Sigmoid colon (tissue), 4 donors: ENCODE data around the gene RABGAP1L.

ENCODE experiments used
- CTCF ChIP-seq, 4 experiments: fragments of 450-650 bp in 3 of 4; fragments of 200-600 bp in 1 of 4; IDR thresholded peaks; one replicate each; pipeline ENCODE4 v1.5.1; 2016 to 2019; ENCODE audit warnings: antibody characterized with exemption in 4 of 4, mild to moderate bottlenecking in 3 of 4, moderate library complexity in 2 of 4
- POLR2AphosphoS5 ChIP-seq, 4 donors: sonication (generic); formaldehyde crosslinking; IDR thresholded peaks; one replicate each; pipeline ENCODE4 v1.6.1; 2017; ENCODE audit warnings: antibody characterized with exemption in 4 of 4

- TF ChIP-seq CTCF (IDR thresholded peaks at IDR 0.05) = no peak
- no peak for TF ChIP-seq POLR2AphosphoS5 (IDR thresholded peaks at IDR 0.05)
Measured at GRCh38 chr1:174568551-174568950, 409.2 kb downstream of the RABGAP1L start.
